K562 (cell line): ENCODE measurements around the gene ZKSCAN3. TPM values are rescaled to one million over a fixed set of nuclear protein-coding genes. Genes with fewer than 3 reads are reported as not detected.

Experiments used
- CREM ChIP-seq: IDR thresholded peaks from 2 replicates; pipeline ENCODE4 v1.6.1; 2014; ENCODE audit warnings: antibody characterized with exemption, low read depth
- GATAD2A ChIP-seq: fragments of 450-650 bp; IDR thresholded peaks from 2 replicates; pipeline ENCODE4 v1.6.1; 2017
- HDAC3 ChIP-seq: fragments of 450-650 bp; IDR thresholded peaks from 2 replicates; pipeline ENCODE4 v1.6.1; 2018; ENCODE audit warnings: borderline replicate concordance, mild to moderate bottlenecking, moderate library complexity; ENCODE audit not compliant: partially characterized antibody
- NFRKB ChIP-seq: fragments of 450-650 bp; IDR thresholded peaks from 2 replicates; pipeline ENCODE4 v1.6.1; 2016; ENCODE audit warnings: low read depth
- PHB2 ChIP-seq: fragments of 450-650 bp; IDR thresholded peaks from 2 replicates; pipeline ENCODE4 v1.6.1; 2017; ENCODE audit warnings: low read depth
- ZFX ChIP-seq: sonication (generic); formaldehyde crosslinking; IDR thresholded peaks from 2 replicates; pipeline ENCODE4 v1.8.0; 2022; ENCODE audit warnings: mild to moderate bottlenecking, missing genetic modification reagents, moderate library complexity
- ZNF75A ChIP-seq: fragments of 450-650 bp; formaldehyde crosslinking; IDR thresholded peaks from 2 replicates; pipeline ENCODE4 v1.4.0; 2020; ENCODE audit warnings: mild to moderate bottlenecking
- polyA plus RNA-seq, 8 experiments: library from polyadenylated mRNA; depleted of rRNA in 4 of 8; stranded (reverse) in 5 of 8; unstranded in 3 of 8; fragments of >200 nt; fragmentation: Nextera tagmentation in 2 of 8; fragmentation: Illumina TruSeq in 1 of 8; extraction: Ambion mirVana in 2 of 8; extraction: Trizol in 1 of 8; gene quantifications; 2 replicates each; pipeline versions ENCODE4 v1.2.1 to v1.2.3, GENCODE V29; 2011 to 2014; ENCODE audit warnings: inconsistent platforms in 1 of 8, missing spikeins in 1 of 8
- total RNA-seq, 7 experiments: library from RNA; depleted of rRNA in 6 of 7; stranded (reverse); fragments of >200 nt in 6 of 7; fragmentation: Illumina TruSeq in 2 of 7; extraction: Trizol in 2 of 7; gene quantifications; 2 replicates each; pipeline versions ENCODE4 v1.2.1 to v1.2.3, GENCODE V29; 2011 to 2021; ENCODE audit warnings: low replicate concordance in 1 of 7
- TF ChIP-seq, protein P1 (sequence below): fragments of 250-450 bp; sonication (Bioruptor Pico); IDR thresholded peaks from 2 replicates; pipeline ENCODE4 v1.5.1; 2021; ENCODE audit warnings: mild to moderate bottlenecking
- TF ChIP-seq, protein P2 (sequence below): fragments of 250-450 bp; sonication (Bioruptor Pico); IDR thresholded peaks from 2 replicates; pipeline ENCODE4 v1.5.0; 2020; ENCODE audit warnings: mild to moderate bottlenecking

ZKSCAN3 gene
- total and polyA plus RNA-seq, 9 of the 15 experiments (the other 6 are each of a cell fraction or from before 2014, with no cell fraction given) = 3.0 to 12.4 (median 10.2) TPM

DNA sequence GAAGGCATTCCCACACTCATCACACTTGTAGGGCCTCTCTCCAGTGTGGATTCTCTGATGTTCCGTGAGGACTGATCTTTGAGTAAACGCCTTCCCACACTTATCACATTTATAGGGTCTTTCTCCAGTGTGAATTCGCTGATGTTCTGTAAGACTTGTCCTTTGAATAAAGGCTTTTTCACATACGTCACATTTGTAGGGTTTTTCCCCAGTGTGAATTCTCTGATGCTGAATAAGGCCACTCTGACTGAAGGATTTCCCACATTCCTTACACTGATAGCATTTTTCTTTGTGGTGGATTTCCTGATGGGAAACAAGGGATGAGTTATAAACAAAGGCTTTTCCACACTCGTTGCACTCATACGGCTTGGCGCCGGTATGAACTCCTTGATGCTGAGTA, 40.9 kb downstream of the ZKSCAN3 start (continued):
- TF ChIP-seq, protein P1, sequence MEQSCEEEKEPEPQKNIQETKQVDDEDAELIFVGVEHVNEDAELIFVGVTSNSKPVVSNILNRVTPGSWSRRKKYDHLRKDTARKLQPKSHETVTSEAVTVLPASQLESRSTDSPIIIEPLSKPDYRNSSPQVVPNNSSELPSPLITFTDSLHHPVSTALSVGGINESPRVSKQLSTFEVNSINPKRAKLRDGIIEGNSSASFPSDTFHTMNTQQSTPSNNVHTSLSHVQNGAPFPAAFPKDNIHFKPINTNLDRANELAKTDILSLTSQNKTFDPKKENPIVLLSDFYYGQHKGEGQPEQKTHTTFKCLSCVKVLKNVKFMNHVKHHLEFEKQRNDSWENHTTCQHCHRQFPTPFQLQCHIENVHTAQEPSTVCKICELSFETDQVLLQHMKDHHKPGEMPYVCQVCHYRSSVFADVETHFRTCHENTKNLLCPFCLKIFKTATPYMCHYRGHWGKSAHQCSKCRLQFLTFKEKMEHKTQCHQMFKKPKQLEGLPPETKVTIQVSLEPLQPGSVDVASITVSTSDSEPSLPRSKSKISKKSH (CRISPR knock-in tag) = peak; percentile 73; the same call in 1 of the 2 replicates
- TF ChIP-seq CREM = no peak
- TF ChIP-seq GATAD2A = no peak
- no peak for TF ChIP-seq HDAC3
- TF ChIP-seq NFRKB = no peak
- TF ChIP-seq PHB2 = no peak
- TF ChIP-seq ZFX = 0 out of 2 replicates have a peak, but pooled peaks have one; percentile 23
- TF ChIP-seq, protein P2, sequence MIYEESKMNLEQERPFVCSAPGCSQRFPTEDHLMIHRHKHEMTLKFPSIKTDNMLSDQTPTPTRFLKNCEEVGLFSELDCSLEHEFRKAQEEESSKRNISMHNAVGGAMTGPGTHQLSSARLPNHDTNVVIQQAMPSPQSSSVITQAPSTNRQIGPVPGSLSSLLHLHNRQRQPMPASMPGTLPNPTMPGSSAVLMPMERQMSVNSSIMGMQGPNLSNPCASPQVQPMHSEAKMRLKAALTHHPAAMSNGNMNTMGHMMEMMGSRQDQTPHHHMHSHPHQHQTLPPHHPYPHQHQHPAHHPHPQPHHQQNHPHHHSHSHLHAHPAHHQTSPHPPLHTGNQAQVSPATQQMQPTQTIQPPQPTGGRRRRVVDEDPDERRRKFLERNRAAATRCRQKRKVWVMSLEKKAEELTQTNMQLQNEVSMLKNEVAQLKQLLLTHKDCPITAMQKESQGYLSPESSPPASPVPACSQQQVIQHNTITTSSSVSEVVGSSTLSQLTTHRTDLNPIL (CRISPR knock-in tag) = no peak
- peak; percentile 85 for TF ChIP-seq ZNF75A (CRISPR knock-in tag)
